WTC11 (cell line): ENCODE results near the gene C17orf107.

Experiments
- ATF1 ChIP-seq: sonication (generic); formaldehyde crosslinking; IDR thresholded peaks from 2 replicates; pipeline ENCODE4 v1.8.1; 2023; ENCODE audit warnings: mild to moderate bottlenecking, moderate library complexity, missing genetic modification reagents
- FOXK1 ChIP-seq: sonication (generic); formaldehyde crosslinking; IDR thresholded peaks from 2 replicates; pipeline ENCODE4 v1.8.0; 2022; ENCODE audit warnings: mild to moderate bottlenecking, moderate library complexity, missing genetic modification reagents
- KAT7 ChIP-seq: sonication (generic); formaldehyde crosslinking; IDR thresholded peaks from 2 replicates; pipeline ENCODE4 v1.8.1; 2023; ENCODE audit warnings: missing genetic modification reagents, mild to moderate bottlenecking, borderline replicate concordance
- SP1 ChIP-seq: sonication (generic); formaldehyde crosslinking; conservative IDR thresholded peaks from 2 replicates; pipeline ENCODE4 v1.8.1; 2022; ENCODE audit warnings: missing genetic modification reagents
- ZNF416 ChIP-seq: fragments of 250-450 bp; sonication (Bioruptor Pico); IDR thresholded peaks from 2 replicates; pipeline ENCODE4 v1.9.0; 2021; ENCODE audit warnings: mild to moderate bottlenecking, inconsistent platforms
- TF ChIP-seq, protein P1 (sequence below): sonication (generic); formaldehyde crosslinking; IDR thresholded peaks from 2 replicates; pipeline ENCODE4 v1.8.1; 2022; ENCODE audit warnings: low read depth, missing genetic modification reagents, borderline replicate concordance
- TF ChIP-seq, protein P2 (sequence below): sonication (generic); formaldehyde crosslinking; IDR thresholded peaks from 2 replicates; pipeline ENCODE4 v1.8.1; 2023; ENCODE audit warnings: mild to moderate bottlenecking, missing genetic modification reagents, moderate library complexity
- TF ChIP-seq, protein P3 (sequence below): fragments of 200-600 bp; IDR thresholded peaks from 2 replicates; pipeline ENCODE4 v1.8.0; 2022; ENCODE audit warnings: antibody characterized with exemption
- TF ChIP-seq, protein P4 (sequence below): sonication (generic); formaldehyde crosslinking; IDR thresholded peaks from 2 replicates; pipeline ENCODE4 v1.8.1; 2022; ENCODE audit warnings: mild to moderate bottlenecking, missing genetic modification reagents, moderate library complexity, borderline replicate concordance
- TF ChIP-seq, protein P5 (sequence below): sonication (generic); formaldehyde crosslinking; IDR thresholded peaks from 2 replicates; pipeline ENCODE4 v1.8.1; 2022; ENCODE audit warnings: missing genetic modification reagents, borderline replicate concordance

DNA sequence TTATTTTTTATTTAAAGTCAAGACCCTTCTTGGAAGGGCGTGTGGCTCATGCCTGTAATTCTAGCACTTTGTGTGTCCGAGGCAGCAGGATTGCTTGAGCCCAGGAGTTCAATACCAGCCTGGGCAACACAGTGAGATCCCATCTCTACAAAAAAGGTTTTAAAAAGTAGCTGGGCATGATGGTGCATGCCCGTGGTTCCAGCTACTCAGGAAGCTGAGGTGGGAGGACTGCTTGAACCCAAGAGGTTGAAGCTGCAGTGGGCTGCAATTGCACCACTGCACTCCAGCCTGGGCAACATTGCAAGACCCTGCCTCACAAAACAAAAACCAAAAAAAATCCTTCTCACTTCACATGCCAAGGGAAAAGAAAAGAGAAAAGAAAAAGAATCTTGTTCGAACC, 36.6 kb upstream of the C17orf107 start:
- TF ChIP-seq ATF1 (CRISPR knock-in tag) (no peak), SP1 (CRISPR knock-in tag) (no peak), FOXK1 (CRISPR knock-in tag) (no peak), KAT7 (CRISPR knock-in tag) (no peak), ZNF416 (CRISPR knock-in tag) (no peak)
- TF ChIP-seq, protein P1, sequence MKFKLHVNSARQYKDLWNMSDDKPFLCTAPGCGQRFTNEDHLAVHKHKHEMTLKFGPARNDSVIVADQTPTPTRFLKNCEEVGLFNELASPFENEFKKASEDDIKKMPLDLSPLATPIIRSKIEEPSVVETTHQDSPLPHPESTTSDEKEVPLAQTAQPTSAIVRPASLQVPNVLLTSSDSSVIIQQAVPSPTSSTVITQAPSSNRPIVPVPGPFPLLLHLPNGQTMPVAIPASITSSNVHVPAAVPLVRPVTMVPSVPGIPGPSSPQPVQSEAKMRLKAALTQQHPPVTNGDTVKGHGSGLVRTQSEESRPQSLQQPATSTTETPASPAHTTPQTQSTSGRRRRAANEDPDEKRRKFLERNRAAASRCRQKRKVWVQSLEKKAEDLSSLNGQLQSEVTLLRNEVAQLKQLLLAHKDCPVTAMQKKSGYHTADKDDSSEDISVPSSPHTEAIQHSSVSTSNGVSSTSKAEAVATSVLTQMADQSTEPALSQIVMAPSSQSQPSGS (CRISPR knock-in tag): no peak
- TF ChIP-seq, protein P2, sequence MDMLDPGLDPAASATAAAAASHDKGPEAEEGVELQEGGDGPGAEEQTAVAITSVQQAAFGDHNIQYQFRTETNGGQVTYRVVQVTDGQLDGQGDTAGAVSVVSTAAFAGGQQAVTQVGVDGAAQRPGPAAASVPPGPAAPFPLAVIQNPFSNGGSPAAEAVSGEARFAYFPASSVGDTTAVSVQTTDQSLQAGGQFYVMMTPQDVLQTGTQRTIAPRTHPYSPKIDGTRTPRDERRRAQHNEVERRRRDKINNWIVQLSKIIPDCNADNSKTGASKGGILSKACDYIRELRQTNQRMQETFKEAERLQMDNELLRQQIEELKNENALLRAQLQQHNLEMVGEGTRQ: no peak
- TF ChIP-seq, protein P3, sequence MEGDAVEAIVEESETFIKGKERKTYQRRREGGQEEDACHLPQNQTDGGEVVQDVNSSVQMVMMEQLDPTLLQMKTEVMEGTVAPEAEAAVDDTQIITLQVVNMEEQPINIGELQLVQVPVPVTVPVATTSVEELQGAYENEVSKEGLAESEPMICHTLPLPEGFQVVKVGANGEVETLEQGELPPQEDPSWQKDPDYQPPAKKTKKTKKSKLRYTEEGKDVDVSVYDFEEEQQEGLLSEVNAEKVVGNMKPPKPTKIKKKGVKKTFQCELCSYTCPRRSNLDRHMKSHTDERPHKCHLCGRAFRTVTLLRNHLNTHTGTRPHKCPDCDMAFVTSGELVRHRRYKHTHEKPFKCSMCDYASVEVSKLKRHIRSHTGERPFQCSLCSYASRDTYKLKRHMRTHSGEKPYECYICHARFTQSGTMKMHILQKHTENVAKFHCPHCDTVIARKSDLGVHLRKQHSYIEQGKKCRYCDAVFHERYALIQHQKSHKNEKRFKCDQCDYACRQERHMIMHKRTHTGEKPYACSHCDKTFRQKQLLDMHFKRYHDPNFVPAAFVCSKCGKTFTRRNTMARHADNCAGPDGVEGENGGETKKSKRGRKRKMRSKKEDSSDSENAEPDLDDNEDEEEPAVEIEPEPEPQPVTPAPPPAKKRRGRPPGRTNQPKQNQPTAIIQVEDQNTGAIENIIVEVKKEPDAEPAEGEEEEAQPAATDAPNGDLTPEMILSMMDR: no peak
- TF ChIP-seq, protein P4, sequence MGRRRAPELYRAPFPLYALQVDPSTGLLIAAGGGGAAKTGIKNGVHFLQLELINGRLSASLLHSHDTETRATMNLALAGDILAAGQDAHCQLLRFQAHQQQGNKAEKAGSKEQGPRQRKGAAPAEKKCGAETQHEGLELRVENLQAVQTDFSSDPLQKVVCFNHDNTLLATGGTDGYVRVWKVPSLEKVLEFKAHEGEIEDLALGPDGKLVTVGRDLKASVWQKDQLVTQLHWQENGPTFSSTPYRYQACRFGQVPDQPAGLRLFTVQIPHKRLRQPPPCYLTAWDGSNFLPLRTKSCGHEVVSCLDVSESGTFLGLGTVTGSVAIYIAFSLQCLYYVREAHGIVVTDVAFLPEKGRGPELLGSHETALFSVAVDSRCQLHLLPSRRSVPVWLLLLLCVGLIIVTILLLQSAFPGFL: no peak
- TF ChIP-seq, protein P5, sequence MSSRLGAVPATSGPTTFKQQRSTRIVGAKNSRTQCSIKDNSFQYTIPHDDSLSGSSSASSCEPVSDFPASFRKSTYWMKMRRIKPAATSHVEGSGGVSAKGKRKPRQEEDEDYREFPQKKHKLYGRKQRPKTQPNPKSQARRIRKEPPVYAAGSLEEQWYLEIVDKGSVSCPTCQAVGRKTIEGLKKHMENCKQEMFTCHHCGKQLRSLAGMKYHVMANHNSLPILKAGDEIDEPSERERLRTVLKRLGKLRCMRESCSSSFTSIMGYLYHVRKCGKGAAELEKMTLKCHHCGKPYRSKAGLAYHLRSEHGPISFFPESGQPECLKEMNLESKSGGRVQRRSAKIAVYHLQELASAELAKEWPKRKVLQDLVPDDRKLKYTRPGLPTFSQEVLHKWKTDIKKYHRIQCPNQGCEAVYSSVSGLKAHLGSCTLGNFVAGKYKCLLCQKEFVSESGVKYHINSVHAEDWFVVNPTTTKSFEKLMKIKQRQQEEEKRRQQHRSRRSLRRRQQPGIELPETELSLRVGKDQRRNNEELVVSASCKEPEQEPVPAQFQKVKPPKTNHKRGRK: no peak
